ENCODE measurements around the gene IFIT1.

GRCh38 chr10:89421018-89421476 lies 28.6 kb downstream of the IFIT1 start:
- TF ChIP-seq CTCF (IDR thresholded peaks at IDR 0.05): no peak
- TF ChIP-seq POLR2AphosphoS5 (IDR thresholded peaks at IDR 0.05): no peak

Data from suprapubic skin (tissue), 3 donors.